H1 (cell line): Measurements from ENCODE around the gene MCF2L.

Experiments
- EZH2 ChIP-seq: fragments of 200-600 bp; sonication (generic); IDR thresholded peaks from 2 replicates; pipeline ENCODE4 v1.7.1; 2012; ENCODE audit warnings: low read depth, mild to moderate bottlenecking, moderate library complexity, low read length, inconsistent platforms; ENCODE audit not compliant: severe bottlenecking
- KDM4A ChIP-seq: IDR thresholded peaks from one replicate; pipeline ENCODE4 v1.7.1; 2012; ENCODE audit warnings: low read depth, mild to moderate bottlenecking, moderate library complexity, low read length, inconsistent platforms; ENCODE audit not compliant: severe bottlenecking
- PHF8 ChIP-seq: fragments of 200-600 bp; sonication (generic); conservative IDR thresholded peaks from 2 replicates; pipeline ENCODE4 v1.7.1; 2012; ENCODE audit warnings: low read depth, mild to moderate bottlenecking, inconsistent platforms, low read length, moderate library complexity
- POLR2A ChIP-seq, 2 experiments: IDR thresholded peaks; 1 replicate in 1 of 2; 2 replicates in 1 of 2; pipeline ENCODE4 v1.6.1; 2011; ENCODE audit warnings: low read depth in 2 of 2, low read length in 2 of 2, mild to moderate bottlenecking in 2 of 2; ENCODE audit errors: control extremely low read depth in 1 of 2
- RAD21 ChIP-seq, 2 experiments: IDR thresholded peaks in 1 of 2; conservative IDR thresholded peaks in 1 of 2; 2 replicates each; pipeline ENCODE4 v1.6.1; 2011; ENCODE audit warnings: low read depth in 2 of 2, low read length in 2 of 2, improper control_type of control experiment in 1 of 2, inconsistent platforms in 1 of 2, mild to moderate bottlenecking in 1 of 2, moderate library complexity in 1 of 2
- SIX5 ChIP-seq: IDR thresholded peaks from 2 replicates; pipeline ENCODE4 v1.6.1; 2011; ENCODE audit warnings: mild to moderate bottlenecking, low read depth, low read length
- TAF7 ChIP-seq: optimal IDR thresholded peaks from 2 replicates; pipeline ENCODE3; 2011; ENCODE audit warnings: low read depth, mild to moderate bottlenecking, inconsistent platforms, low read length, moderate library complexity, borderline replicate concordance
- YY1 ChIP-seq: IDR thresholded peaks from 2 replicates; pipeline ENCODE4 v1.6.1; 2011; ENCODE audit warnings: low read depth, mild to moderate bottlenecking, low read length
- TF ChIP-seq, protein P1 (sequence below): fragments of 300-600 bp; sonication (generic); IDR thresholded peaks from 2 replicates; pipeline ENCODE4 v1.7.1; 2012; ENCODE audit warnings: low read length, moderate library complexity, mild to moderate bottlenecking, inconsistent platforms; ENCODE audit not compliant: insufficient replicate concordance
- TF ChIP-seq, protein P2 (sequence below), 3 experiments: IDR thresholded peaks; 1 replicate in 2 of 3; 2 replicates in 1 of 3; pipeline versions ENCODE4 v1.5.1 to v1.6.1; 2011; ENCODE audit warnings: low read length in 3 of 3, mild to moderate bottlenecking in 3 of 3, inconsistent platforms in 2 of 3, low read depth in 1 of 3, moderate library complexity in 1 of 3; ENCODE audit not compliant: insufficient read depth in 1 of 3; ENCODE audit errors: control extremely low read depth in 1 of 3

DNA sequence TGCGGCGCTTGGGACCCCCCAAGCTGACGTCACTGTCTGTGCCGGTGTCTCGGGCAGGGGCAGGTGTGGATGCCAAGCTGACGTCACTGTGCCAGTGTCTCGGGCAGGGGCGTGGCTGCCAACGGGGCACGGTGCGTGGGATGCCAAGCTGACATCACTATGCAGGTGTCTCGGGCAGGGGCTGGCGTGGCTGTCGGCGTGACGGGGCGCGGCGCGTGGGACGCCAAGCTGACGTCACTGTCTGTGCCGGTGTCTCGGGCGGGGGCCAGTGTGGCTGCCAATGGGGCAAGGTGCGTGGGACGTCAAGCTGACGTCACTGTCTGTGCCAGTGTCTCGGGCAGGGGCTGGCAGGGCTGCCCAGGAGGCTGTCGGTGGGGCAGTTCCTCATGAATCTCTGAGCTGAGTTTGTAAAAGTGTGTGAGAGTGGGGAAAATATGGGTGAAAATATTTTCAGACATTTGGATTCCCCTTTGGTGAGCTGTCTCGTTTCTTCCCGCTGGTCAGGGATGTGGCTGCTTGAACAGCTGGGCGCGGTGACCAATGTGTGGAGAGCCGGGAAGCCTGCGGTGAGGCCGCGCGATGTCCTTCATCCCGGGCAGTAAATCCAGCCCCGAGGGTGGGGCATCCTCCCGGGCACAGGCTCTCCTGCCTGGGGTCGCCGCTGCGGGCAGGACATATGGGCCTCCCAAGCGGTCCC is 25.2 kb downstream of the MCF2L start:
- TF ChIP-seq, protein P1, sequence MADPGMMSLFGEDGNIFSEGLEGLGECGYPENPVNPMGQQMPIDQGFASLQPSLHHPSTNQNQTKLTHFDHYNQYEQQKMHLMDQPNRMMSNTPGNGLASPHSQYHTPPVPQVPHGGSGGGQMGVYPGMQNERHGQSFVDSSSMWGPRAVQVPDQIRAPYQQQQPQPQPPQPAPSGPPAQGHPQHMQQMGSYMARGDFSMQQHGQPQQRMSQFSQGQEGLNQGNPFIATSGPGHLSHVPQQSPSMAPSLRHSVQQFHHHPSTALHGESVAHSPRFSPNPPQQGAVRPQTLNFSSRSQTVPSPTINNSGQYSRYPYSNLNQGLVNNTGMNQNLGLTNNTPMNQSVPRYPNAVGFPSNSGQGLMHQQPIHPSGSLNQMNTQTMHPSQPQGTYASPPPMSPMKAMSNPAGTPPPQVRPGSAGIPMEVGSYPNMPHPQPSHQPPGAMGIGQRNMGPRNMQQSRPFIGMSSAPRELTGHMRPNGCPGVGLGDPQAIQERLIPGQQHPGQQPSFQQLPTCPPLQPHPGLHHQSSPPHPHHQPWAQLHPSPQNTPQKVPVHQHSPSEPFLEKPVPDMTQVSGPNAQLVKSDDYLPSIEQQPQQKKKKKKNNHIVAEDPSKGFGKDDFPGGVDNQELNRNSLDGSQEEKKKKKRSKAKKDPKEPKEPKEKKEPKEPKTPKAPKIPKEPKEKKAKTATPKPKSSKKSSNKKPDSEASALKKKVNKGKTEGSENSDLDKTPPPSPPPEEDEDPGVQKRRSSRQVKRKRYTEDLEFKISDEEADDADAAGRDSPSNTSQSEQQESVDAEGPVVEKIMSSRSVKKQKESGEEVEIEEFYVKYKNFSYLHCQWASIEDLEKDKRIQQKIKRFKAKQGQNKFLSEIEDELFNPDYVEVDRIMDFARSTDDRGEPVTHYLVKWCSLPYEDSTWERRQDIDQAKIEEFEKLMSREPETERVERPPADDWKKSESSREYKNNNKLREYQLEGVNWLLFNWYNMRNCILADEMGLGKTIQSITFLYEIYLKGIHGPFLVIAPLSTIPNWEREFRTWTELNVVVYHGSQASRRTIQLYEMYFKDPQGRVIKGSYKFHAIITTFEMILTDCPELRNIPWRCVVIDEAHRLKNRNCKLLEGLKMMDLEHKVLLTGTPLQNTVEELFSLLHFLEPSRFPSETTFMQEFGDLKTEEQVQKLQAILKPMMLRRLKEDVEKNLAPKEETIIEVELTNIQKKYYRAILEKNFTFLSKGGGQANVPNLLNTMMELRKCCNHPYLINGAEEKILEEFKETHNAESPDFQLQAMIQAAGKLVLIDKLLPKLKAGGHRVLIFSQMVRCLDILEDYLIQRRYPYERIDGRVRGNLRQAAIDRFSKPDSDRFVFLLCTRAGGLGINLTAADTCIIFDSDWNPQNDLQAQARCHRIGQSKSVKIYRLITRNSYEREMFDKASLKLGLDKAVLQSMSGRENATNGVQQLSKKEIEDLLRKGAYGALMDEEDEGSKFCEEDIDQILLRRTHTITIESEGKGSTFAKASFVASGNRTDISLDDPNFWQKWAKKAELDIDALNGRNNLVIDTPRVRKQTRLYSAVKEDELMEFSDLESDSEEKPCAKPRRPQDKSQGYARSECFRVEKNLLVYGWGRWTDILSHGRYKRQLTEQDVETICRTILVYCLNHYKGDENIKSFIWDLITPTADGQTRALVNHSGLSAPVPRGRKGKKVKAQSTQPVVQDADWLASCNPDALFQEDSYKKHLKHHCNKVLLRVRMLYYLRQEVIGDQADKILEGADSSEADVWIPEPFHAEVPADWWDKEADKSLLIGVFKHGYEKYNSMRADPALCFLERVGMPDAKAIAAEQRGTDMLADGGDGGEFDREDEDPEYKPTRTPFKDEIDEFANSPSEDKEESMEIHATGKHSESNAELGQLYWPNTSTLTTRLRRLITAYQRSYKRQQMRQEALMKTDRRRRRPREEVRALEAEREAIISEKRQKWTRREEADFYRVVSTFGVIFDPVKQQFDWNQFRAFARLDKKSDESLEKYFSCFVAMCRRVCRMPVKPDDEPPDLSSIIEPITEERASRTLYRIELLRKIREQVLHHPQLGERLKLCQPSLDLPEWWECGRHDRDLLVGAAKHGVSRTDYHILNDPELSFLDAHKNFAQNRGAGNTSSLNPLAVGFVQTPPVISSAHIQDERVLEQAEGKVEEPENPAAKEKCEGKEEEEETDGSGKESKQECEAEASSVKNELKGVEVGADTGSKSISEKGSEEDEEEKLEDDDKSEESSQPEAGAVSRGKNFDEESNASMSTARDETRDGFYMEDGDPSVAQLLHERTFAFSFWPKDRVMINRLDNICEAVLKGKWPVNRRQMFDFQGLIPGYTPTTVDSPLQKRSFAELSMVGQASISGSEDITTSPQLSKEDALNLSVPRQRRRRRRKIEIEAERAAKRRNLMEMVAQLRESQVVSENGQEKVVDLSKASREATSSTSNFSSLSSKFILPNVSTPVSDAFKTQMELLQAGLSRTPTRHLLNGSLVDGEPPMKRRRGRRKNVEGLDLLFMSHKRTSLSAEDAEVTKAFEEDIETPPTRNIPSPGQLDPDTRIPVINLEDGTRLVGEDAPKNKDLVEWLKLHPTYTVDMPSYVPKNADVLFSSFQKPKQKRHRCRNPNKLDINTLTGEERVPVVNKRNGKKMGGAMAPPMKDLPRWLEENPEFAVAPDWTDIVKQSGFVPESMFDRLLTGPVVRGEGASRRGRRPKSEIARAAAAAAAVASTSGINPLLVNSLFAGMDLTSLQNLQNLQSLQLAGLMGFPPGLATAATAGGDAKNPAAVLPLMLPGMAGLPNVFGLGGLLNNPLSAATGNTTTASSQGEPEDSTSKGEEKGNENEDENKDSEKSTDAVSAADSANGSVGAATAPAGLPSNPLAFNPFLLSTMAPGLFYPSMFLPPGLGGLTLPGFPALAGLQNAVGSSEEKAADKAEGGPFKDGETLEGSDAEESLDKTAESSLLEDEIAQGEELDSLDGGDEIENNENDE, result no peak
- TF ChIP-seq, protein P2, sequence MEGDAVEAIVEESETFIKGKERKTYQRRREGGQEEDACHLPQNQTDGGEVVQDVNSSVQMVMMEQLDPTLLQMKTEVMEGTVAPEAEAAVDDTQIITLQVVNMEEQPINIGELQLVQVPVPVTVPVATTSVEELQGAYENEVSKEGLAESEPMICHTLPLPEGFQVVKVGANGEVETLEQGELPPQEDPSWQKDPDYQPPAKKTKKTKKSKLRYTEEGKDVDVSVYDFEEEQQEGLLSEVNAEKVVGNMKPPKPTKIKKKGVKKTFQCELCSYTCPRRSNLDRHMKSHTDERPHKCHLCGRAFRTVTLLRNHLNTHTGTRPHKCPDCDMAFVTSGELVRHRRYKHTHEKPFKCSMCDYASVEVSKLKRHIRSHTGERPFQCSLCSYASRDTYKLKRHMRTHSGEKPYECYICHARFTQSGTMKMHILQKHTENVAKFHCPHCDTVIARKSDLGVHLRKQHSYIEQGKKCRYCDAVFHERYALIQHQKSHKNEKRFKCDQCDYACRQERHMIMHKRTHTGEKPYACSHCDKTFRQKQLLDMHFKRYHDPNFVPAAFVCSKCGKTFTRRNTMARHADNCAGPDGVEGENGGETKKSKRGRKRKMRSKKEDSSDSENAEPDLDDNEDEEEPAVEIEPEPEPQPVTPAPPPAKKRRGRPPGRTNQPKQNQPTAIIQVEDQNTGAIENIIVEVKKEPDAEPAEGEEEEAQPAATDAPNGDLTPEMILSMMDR (IDR thresholded peaks at IDR 0.05; ENCODE audit: control extremely low read depth in 1 of 3, insufficient read depth in 1 of 3, low read depth in 1 of 3, low read length in 3 of 3), result no peak
- TF ChIP-seq POLR2A (IDR thresholded peaks at IDR 0.05; ENCODE audit: control extremely low read depth in 1 of 2, low read depth in 2 of 2, low read length in 2 of 2), result no peak
- no peak for TF ChIP-seq EZH2
- TF ChIP-seq TAF7, result no peak
- TF ChIP-seq SIX5, result no peak
- TF ChIP-seq RAD21 (IDR thresholded peaks at IDR 0.05 in 1 of 2, conservative IDR thresholded peaks at IDR 0.05 in 1 of 2; ENCODE audit: low read depth in 2 of 2, low read length in 2 of 2), result no peak
- TF ChIP-seq YY1, result no peak
- no peak for TF ChIP-seq KDM4A
- TF ChIP-seq PHF8, result no peak
